ENCODE measurements around the gene MICA. TPM values are rescaled to one million over a fixed set of nuclear protein-coding genes. Genes with fewer than 3 reads are reported as not detected.
A peak's percentile ranks its signal among the peaks of the same experiment; 100 is the strongest.
"Not testable (repeated sequence)": the region's sequence is repeated elsewhere in the genome, so short reads cannot be mapped to it uniquely, and the experiment has no call there.

MICA gene
- total RNA-seq, 1 experiment from 2014 or later, result not detected

DNA sequence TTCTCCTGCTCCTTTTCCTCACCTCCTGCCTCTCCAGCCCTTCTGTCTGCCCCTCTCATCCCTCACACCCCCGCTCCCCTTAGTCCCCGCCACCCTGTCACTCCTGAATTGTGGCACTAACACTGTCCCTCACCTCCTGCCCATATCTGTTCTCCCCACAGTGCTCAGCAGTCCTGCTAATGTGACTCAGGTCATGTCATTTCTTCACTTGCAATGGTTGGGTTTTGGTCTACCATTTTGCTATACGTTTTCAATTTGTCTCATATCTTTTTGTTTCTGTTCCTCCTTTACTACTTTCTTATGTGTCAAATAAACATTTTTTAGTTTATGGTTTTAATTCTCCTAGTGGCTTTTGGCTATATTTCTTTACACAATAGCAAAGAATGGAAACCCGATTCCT, 45.1 kb upstream of the MICA start:
- DNase-seq, result no peak
- H3K4me1 ChIP-seq (ENCODE audit: low read length), result peaks cover 31% of the 10 kb centered on the region
- H3K4me2 ChIP-seq (ENCODE audit: low read depth, low read length, poor library complexity, severe bottlenecking), result peak overlapping the region; percentile 79
- 0 out of 2 replicates have a peak overlapping the region, but pooled peaks have one; percentile 14 for H2AFZ ChIP-seq (ENCODE audit: low read length)
- no peak overlapping the region for H3K9ac ChIP-seq (ENCODE audit: low read length)
- H3K79me2 ChIP-seq (ENCODE audit: low read length), result no peaks in the 10 kb centered on the region
- H3K27ac ChIP-seq (ENCODE audit: low read length), result no peak overlapping the region
- peaks cover 14% of the 10 kb centered on the region; the same call in 1 of the 2 replicates for H4K20me1 ChIP-seq (ENCODE audit: insufficient read depth, low read depth, low read length)
- H3K9me2 ChIP-seq (replicated peaks; ENCODE audit: insufficient read depth, low read length), result no peaks in the 10 kb centered on the region
- H3K9me3 ChIP-seq (ENCODE audit: low read length), result no peaks in the 10 kb centered on the region
- no peaks in the 10 kb centered on the region for H3K27me3 ChIP-seq (ENCODE audit: low read length)
- H3K4me3 ChIP-seq (ENCODE audit: low read length), result no peak overlapping the region
- peaks cover 13% of the 10 kb centered on the region for H3K36me3 ChIP-seq (ENCODE audit: insufficient read depth, low read length)

DNA sequence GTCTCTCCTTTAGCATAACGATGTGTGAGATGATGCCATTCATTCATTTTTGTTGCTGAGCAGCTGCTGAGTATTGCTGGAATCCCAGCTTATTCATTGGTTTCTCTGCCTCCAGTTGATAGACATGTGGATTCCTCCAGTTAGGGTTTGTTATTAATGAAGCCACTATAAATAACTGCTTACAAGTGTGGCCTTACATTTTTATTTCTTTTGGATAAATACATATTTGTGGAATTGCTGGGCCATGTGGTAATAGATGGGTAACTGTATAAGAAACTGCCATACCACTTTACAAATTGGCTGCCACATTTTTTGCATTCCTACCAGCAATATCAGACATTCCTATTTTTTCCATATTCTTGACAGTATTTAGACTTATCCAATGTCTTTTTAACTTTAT, 43.8 kb upstream of the MICA start:
- Histone ChIP-seq H3K9me2 (replicated peaks; ENCODE audit: insufficient read depth, low read length) (no peaks in the 10 kb centered on the region), H3K27ac (ENCODE audit: low read length) (no peak overlapping the region), H4K20me1 (ENCODE audit: insufficient read depth, low read depth, low read length) (peaks cover 8% of the 10 kb centered on the region; the same call in 1 of the 2 replicates), H3K9ac (ENCODE audit: low read length) (no peak overlapping the region), H3K4me3 (ENCODE audit: low read length) (no peak overlapping the region), H3K27me3 (ENCODE audit: low read length) (no peaks in the 10 kb centered on the region), H3K36me3 (ENCODE audit: insufficient read depth, low read length) (peaks cover 11% of the 10 kb centered on the region), H2AFZ (ENCODE audit: low read length) (no peak overlapping the region), H3K4me1 (ENCODE audit: low read length) (peaks cover 29% of the 10 kb centered on the region), H3K4me2 (ENCODE audit: low read depth, low read length, poor library complexity, severe bottlenecking) (no peak overlapping the region), H3K79me2 (ENCODE audit: low read length) (no peaks in the 10 kb centered on the region), H3K9me3 (ENCODE audit: low read length) (no peaks in the 10 kb centered on the region)
- no peak for DNase-seq

DNA sequence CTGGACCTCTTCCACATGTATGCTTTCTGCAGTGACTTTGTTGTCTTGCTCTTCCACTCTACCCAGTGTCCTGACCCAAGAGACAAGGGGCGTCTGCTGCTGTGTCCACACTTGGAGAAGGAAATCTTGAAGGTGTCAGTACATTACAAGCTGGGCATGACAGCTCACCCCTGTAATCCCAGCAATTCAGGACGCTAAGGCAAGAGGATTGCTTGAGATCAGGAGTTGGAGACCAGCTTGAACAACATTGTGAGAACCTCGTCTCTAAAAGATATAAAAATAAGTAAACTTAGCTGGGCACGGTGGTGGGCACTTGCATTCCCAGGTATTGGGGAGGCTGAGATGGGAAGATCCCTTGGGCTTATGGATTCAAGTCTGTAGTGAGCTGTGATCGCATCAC, 40.6 kb upstream of the MICA start:
- H3K9me3 ChIP-seq (ENCODE audit: low read length), result no peaks in the 10 kb centered on the region
- H3K4me3 ChIP-seq (ENCODE audit: low read length), result no peak overlapping the region

GRCh38 chr6:31363811-31364210, 39.6 kb upstream of the MICA start:
- Histone ChIP-seq H3K36me3 (ENCODE audit: insufficient read depth, low read length) (no peaks in the 10 kb centered on the region), H3K4me3 (ENCODE audit: low read length) (no peak overlapping the region), H3K27ac (ENCODE audit: low read length) (no peak overlapping the region), H3K9me2 (replicated peaks; ENCODE audit: insufficient read depth, low read length) (no peaks in the 10 kb centered on the region), H3K9ac (ENCODE audit: low read length) (no peak overlapping the region), H3K9me3 (ENCODE audit: low read length) (no peaks in the 10 kb centered on the region), H4K20me1 (ENCODE audit: insufficient read depth, low read depth, low read length) (no peaks in the 10 kb centered on the region), H3K27me3 (ENCODE audit: low read length) (0 out of 2 replicates have a peak, but pooled peaks cover 2% of the 10 kb centered on the region), H3K4me2 (ENCODE audit: low read depth, low read length, poor library complexity, severe bottlenecking) (no peak overlapping the region), H3K4me1 (ENCODE audit: low read length) (peaks cover 9% of the 10 kb centered on the region), H3K79me2 (ENCODE audit: low read length) (no peaks in the 10 kb centered on the region), H2AFZ (ENCODE audit: low read length) (no peak overlapping the region)
- DNase-seq, result no peak

More for the DNA sequence above, 40.6 kb upstream of the MICA start:
- H4K20me1 ChIP-seq (ENCODE audit: insufficient read depth, low read depth, low read length), result no peaks in the 10 kb centered on the region
- no peak overlapping the region for H2AFZ ChIP-seq (ENCODE audit: low read length)
- DNase-seq, result no peak
- H3K9ac ChIP-seq (ENCODE audit: low read length), result no peak overlapping the region
- H3K79me2 ChIP-seq (ENCODE audit: low read length), result no peaks in the 10 kb centered on the region
- 0 out of 2 replicates have a peak, but pooled peaks cover 2% of the 10 kb centered on the region for H3K27me3 ChIP-seq (ENCODE audit: low read length)
- H3K4me1 ChIP-seq (ENCODE audit: low read length), result peaks cover 15% of the 10 kb centered on the region
- no peak overlapping the region for H3K27ac ChIP-seq (ENCODE audit: low read length)
- H3K36me3 ChIP-seq (ENCODE audit: insufficient read depth, low read length), result no peaks in the 10 kb centered on the region
- H3K4me2 ChIP-seq (ENCODE audit: low read depth, low read length, poor library complexity, severe bottlenecking), result no peak overlapping the region
- H3K9me2 ChIP-seq (replicated peaks; ENCODE audit: insufficient read depth, low read length), result no peaks in the 10 kb centered on the region

GRCh38 chr6:31365864-31366263, 37.5 kb upstream of the MICA start:
- H3K4me1 ChIP-seq (ENCODE audit: low read length), result peaks cover 9% of the 10 kb centered on the region
- DNase-seq, result no peak
- no peaks in the 10 kb centered on the region for H3K9me3 ChIP-seq (ENCODE audit: low read length)
- no peak overlapping the region for H3K27ac ChIP-seq (ENCODE audit: low read length)
- no peaks in the 10 kb centered on the region for H4K20me1 ChIP-seq (ENCODE audit: insufficient read depth, low read depth, low read length)
- H3K9me2 ChIP-seq (replicated peaks; ENCODE audit: insufficient read depth, low read length), result no peaks in the 10 kb centered on the region
- no peaks in the 10 kb centered on the region for H3K36me3 ChIP-seq (ENCODE audit: insufficient read depth, low read length)
- no peak overlapping the region for H2AFZ ChIP-seq (ENCODE audit: low read length)
- no peak overlapping the region for H3K4me2 ChIP-seq (ENCODE audit: low read depth, low read length, poor library complexity, severe bottlenecking)
- 0 out of 2 replicates have a peak, but pooled peaks cover 2% of the 10 kb centered on the region for H3K27me3 ChIP-seq (ENCODE audit: low read length)
- no peaks in the 10 kb centered on the region for H3K79me2 ChIP-seq (ENCODE audit: low read length)
- H3K9ac ChIP-seq (ENCODE audit: low read length), result no peak overlapping the region
- H3K4me3 ChIP-seq (ENCODE audit: low read length), result no peak overlapping the region

DNA sequence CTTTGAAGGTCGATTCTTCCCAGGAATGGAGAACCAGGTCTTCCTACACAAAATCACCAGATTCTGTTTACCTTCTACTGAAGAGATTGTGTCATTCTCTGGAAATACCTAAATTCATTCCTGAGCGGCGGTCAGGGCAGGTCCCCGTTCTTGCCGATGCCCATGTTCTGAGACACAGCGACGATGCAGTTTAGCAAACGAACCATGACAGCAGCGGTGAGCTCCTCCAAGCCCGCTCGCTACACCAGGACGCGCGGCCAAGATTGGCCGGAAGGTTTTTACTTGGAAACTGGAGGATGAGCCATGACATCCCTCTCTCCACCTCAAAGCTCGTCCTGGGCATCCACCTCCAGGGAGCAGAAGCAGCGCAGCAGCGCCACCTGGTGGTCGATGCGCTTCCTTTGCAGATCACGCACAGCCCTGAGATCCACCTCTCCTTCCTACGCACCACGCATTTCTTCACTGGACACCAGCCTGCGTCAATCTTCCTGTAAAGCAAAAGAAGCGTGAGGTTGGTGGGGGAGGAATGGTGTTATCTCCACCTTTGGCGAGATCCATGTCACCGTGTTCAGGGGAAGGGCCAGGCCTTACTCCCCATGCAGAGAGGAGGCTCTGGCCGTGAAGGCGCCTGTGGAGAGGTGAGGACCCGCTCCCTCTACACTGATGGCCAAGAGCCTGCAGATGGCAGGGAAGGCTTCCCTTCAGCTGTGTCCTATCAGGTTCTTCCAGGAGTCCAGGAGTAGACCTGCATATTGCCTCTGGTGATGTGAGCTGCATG, 36.5 kb upstream of the MICA start:
- H3K9me2 ChIP-seq (replicated peaks; ENCODE audit: insufficient read depth, low read length), result no peaks in the 10 kb centered on the region
- no peak overlapping the region for H3K27ac ChIP-seq (ENCODE audit: low read length)
- peak overlapping the region; percentile 75 for H3K4me2 ChIP-seq (ENCODE audit: low read depth, low read length, poor library complexity, severe bottlenecking)
- 0 out of 2 replicates have a peak, but pooled peaks cover 2% of the 10 kb centered on the region for H3K27me3 ChIP-seq (ENCODE audit: low read length)
- H3K79me2 ChIP-seq (ENCODE audit: low read length), result no peaks in the 10 kb centered on the region
- DNase-seq, result peak; percentile 92
- H4K20me1 ChIP-seq (ENCODE audit: insufficient read depth, low read depth, low read length), result no peaks in the 10 kb centered on the region
- H3K9ac ChIP-seq (ENCODE audit: low read length), result peak overlapping the region; percentile 56
- H3K36me3 ChIP-seq (ENCODE audit: insufficient read depth, low read length), result no peaks in the 10 kb centered on the region
- H3K4me3 ChIP-seq (ENCODE audit: low read length), result peak overlapping the region; percentile 62
- peak overlapping the region; percentile 72 for H2AFZ ChIP-seq (ENCODE audit: low read length)
- peaks cover 9% of the 10 kb centered on the region for H3K4me1 ChIP-seq (ENCODE audit: low read length)
- H3K9me3 ChIP-seq (ENCODE audit: low read length), result no peaks in the 10 kb centered on the region

DNA sequence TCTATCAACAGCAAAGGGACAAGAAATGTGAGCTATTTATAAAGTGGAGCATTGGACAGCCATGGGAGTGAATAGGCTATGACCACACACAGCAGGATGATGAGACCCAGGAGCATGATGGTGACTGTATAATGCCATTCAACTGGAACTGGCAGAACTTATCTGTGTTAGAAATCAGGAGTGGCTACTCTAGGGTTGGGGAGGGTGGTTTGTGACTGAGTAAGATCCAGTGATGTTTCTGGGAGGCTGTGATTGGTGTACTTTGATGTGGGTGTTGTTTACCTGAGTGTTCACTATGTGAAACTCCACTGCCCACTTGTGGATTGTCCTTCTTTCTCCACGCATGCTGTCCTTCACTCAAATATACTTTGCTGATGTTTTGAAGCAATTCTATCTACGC, 34.9 kb upstream of the MICA start:
- no peak overlapping the region for H3K4me3 ChIP-seq (ENCODE audit: low read length)
- H3K4me1 ChIP-seq (ENCODE audit: low read length), result peaks cover 9% of the 10 kb centered on the region
- no peaks in the 10 kb centered on the region for H3K9me3 ChIP-seq (ENCODE audit: low read length)
- no peak overlapping the region for H3K4me2 ChIP-seq (ENCODE audit: low read depth, low read length, poor library complexity, severe bottlenecking)
- H4K20me1 ChIP-seq (ENCODE audit: insufficient read depth, low read depth, low read length), result no peaks in the 10 kb centered on the region
- H3K79me2 ChIP-seq (ENCODE audit: low read length), result no peaks in the 10 kb centered on the region
- no peak overlapping the region for H3K9ac ChIP-seq (ENCODE audit: low read length)
- H3K27ac ChIP-seq (ENCODE audit: low read length), result no peak overlapping the region
- H2AFZ ChIP-seq (ENCODE audit: low read length), result no peak overlapping the region
- no peak for DNase-seq
- no peaks in the 10 kb centered on the region for H3K9me2 ChIP-seq (replicated peaks; ENCODE audit: insufficient read depth, low read length)
- 0 out of 2 replicates have a peak, but pooled peaks cover 2% of the 10 kb centered on the region for H3K27me3 ChIP-seq (ENCODE audit: low read length)
- no peaks in the 10 kb centered on the region for H3K36me3 ChIP-seq (ENCODE audit: insufficient read depth, low read length)

DNA sequence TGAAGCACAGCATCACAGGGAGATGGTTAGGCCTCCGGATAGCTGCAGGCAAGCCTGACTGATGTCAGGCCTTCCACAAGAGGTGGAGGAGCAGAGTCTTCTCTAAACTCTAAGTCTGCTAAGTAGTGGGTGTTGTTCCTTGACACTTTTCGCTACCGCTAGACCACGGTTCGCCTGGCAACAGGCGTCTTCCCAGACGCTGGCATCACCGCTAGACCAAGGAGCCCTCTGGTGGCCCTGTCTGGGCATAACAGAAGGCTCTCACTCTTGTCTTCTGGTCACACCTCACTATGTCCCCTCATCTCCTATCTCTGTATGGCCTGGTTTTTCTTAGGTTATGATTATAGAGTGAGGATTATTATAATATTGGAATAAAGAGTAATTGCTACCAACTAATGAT, 29.3 kb upstream of the MICA start:
- not testable (repeated sequence) for H2AFZ ChIP-seq (ENCODE audit: low read length); H3K79me2 ChIP-seq (ENCODE audit: low read length); H3K36me3 ChIP-seq (ENCODE audit: insufficient read depth, low read length)

More for the DNA sequence above, 29.3 kb upstream of the MICA start:
- DNase-seq; H3K9ac ChIP-seq (ENCODE audit: low read length); H3K9me3 ChIP-seq (ENCODE audit: low read length); H3K27me3 ChIP-seq (ENCODE audit: low read length); H3K9me2 ChIP-seq (replicated peaks; ENCODE audit: insufficient read depth, low read length); H3K27ac ChIP-seq (ENCODE audit: low read length); H3K4me3 ChIP-seq (ENCODE audit: low read length); H3K4me2 ChIP-seq (ENCODE audit: low read depth, low read length, poor library complexity, severe bottlenecking); H4K20me1 ChIP-seq (ENCODE audit: insufficient read depth, low read depth, low read length); H3K4me1 ChIP-seq (ENCODE audit: low read length): not testable (repeated sequence)
